ENCODE measurements around the gene SLC9A7.
"Not testable (repeated sequence)": the region's sequence is repeated elsewhere in the genome, so short reads cannot be mapped to it uniquely, and the experiment has no call there.

Gene SLC9A7

GRCh38 chrX:46754036-46754435, 4.9 kb downstream of the SLC9A7 start:
- peak; percentile 37 to 79 for DNase-seq

GRCh38 chrX:46750889-46751288, 8.0 kb downstream of the SLC9A7 start:
- DNase-seq: peak; percentile 80 to 82

GRCh38 chrX:46744009-46744408, 14.9 kb downstream of the SLC9A7 start:
- DNase-seq: no peak

- DNase-seq: no peak
Measured at GRCh38 chrX:46743046-46743445, 15.9 kb downstream of the SLC9A7 start.

- DNase-seq: no peak
Measured at GRCh38 chrX:46739736-46740135, 19.2 kb downstream of the SLC9A7 start.

- no peak for DNase-seq
Measured at GRCh38 chrX:46737462-46737861, 21.5 kb downstream of the SLC9A7 start.

GRCh38 chrX:46737041-46737440, 21.9 kb downstream of the SLC9A7 start:
- DNase-seq: no peak

- no peak for DNase-seq
Measured at GRCh38 chrX:46735622-46736021, 23.3 kb downstream of the SLC9A7 start.

- DNase-seq: no peak
Measured at GRCh38 chrX:46733226-46733625, 25.7 kb downstream of the SLC9A7 start.

- DNase-seq: no peak
Measured at GRCh38 chrX:46730765-46731164, 28.2 kb downstream of the SLC9A7 start.

- peak; percentile 79 to 84 for DNase-seq
Measured at GRCh38 chrX:46727441-46727840, 31.5 kb downstream of the SLC9A7 start.

- DNase-seq: not testable (repeated sequence)
Measured at GRCh38 chrX:46723569-46723927, 35.4 kb downstream of the SLC9A7 start.

GRCh38 chrX:46722742-46723568, 36.0 kb downstream of the SLC9A7 start:
- no peak for DNase-seq

GRCh38 chrX:46716796-46717195, 42.1 kb downstream of the SLC9A7 start:
- no peak for DNase-seq

GRCh38 chrX:46715997-46716396, 42.9 kb downstream of the SLC9A7 start:
- DNase-seq: no peak

GRCh38 chrX:46715530-46715929, 43.4 kb downstream of the SLC9A7 start:
- peak; percentile 34 to 60 for DNase-seq

- DNase-seq: peak in 1 of 2 donors; percentile 2
Measured at GRCh38 chrX:46713672-46714490, 45.0 kb downstream of the SLC9A7 start.

- no peak for DNase-seq
Measured at GRCh38 chrX:46712764-46713163, 46.2 kb downstream of the SLC9A7 start.

- DNase-seq: no peak
Measured at GRCh38 chrX:46710927-46711623, 47.8 kb downstream of the SLC9A7 start.

GRCh38 chrX:46710425-46710824, 48.5 kb downstream of the SLC9A7 start:
- no peak for DNase-seq

GRCh38 chrX:46707274-46707965, 51.5 kb downstream of the SLC9A7 start:
- DNase-seq: no peak

GRCh38 chrX:46704767-46705386, 54.0 kb downstream of the SLC9A7 start:
- peak; percentile 48 to 64 for DNase-seq

Data from inflammatory macrophage (primary cell).